Measurements from ENCODE around the gene LRRC25.

- TF ChIP-seq CTCF (IDR thresholded peaks at IDR 0.05) (peak in 3 of 4 experiments; percentile 21 to 67 (median 62)), POLR2A (IDR thresholded peaks at IDR 0.05) (no peak)
These were observed 21.8 kb upstream of the LRRC25 start, which contains the start of gene SSBP4 for GRCh38 chr19:18419195-18419698.

All from prostate gland (tissue), 2 donors.